Activated naive CD4-positive, alpha-beta T cell (primary cell): Measurements from ENCODE around the gene CDH11.

Source experiments
- DNase-seq, 4 experiments: peaks; one replicate each; lab custom pipeline; 2025; lab: John Stamatoyannopoulos, UW

CDH11 gene

GRCh38 chr16:64977206-64977920 is 144.5 kb downstream of the CDH11 start:
- DNase-seq: no peak

GRCh38 chr16:64975821-64976220 is 146.0 kb downstream of the CDH11 start:
- DNase-seq: no peak

GRCh38 chr16:64974381-64974780 is 147.5 kb downstream of the CDH11 start:
- DNase-seq: no peak

- DNase-seq: no peak
These were observed 148.7 kb downstream of the CDH11 start for GRCh38 chr16:64973171-64973570.

GRCh38 chr16:64971171-64971570 is 150.7 kb downstream of the CDH11 start:
- DNase-seq: no peak

GRCh38 chr16:64969221-64969620 is 152.6 kb downstream of the CDH11 start:
- no peak for DNase-seq

GRCh38 chr16:64968539-64968938 is 153.3 kb downstream of the CDH11 start:
- no peak for DNase-seq

GRCh38 chr16:64964126-64964540 is 157.7 kb downstream of the CDH11 start:
- DNase-seq: no peak

- no peak for DNase-seq
These were observed 159.1 kb downstream of the CDH11 start for GRCh38 chr16:64962786-64963185.

- DNase-seq: no peak
These were observed 164.6 kb downstream of the CDH11 start for GRCh38 chr16:64957246-64957645.

- DNase-seq: no peak
These were observed 169.7 kb downstream of the CDH11 start for GRCh38 chr16:64952177-64952576.

GRCh38 chr16:64951193-64951592 is 170.7 kb downstream of the CDH11 start:
- no peak for DNase-seq

GRCh38 chr16:64950731-64951130 is 171.1 kb downstream of the CDH11 start:
- no peak for DNase-seq

- DNase-seq: no peak
These were observed 171.6 kb downstream of the CDH11 start for GRCh38 chr16:64950262-64950661.

GRCh38 chr16:64948056-64948455 is 173.8 kb downstream of the CDH11 start:
- DNase-seq: no peak

GRCh38 chr16:64947651-64948050 is 174.2 kb downstream of the CDH11 start:
- no peak for DNase-seq

GRCh38 chr16:64933885-64934284 is 188.0 kb downstream of the CDH11 start:
- no peak for DNase-seq

GRCh38 chr16:64926476-64926875 is 195.4 kb downstream of the CDH11 start:
- no peak for DNase-seq

- no peak for DNase-seq
These were observed 196.7 kb downstream of the CDH11 start for GRCh38 chr16:64925166-64925565.

- no peak for DNase-seq
These were observed 197.8 kb downstream of the CDH11 start for GRCh38 chr16:64924086-64924485.

GRCh38 chr16:64919929-64920607 is 201.8 kb downstream of the CDH11 start:
- DNase-seq: no peak

- DNase-seq: no peak
These were observed 202.7 kb downstream of the CDH11 start for GRCh38 chr16:64919141-64919540.

- no peak for DNase-seq
These were observed 205.8 kb downstream of the CDH11 start for GRCh38 chr16:64916051-64916450.

- DNase-seq: no peak
These were observed 211.5 kb downstream of the CDH11 start for GRCh38 chr16:64910356-64910755.
